Activated CD4-positive, CD25-positive, alpha-beta regulatory T cell treated with anti-CD3 and anti-CD28 coated beads, Interleukin-2, amount 50 U/mL, for 24 hours (primary cell): ENCODE measurements around the gene AGBL4.
"Not testable (repeated sequence)": the region's sequence is repeated elsewhere in the genome, so short reads cannot be mapped to it uniquely, and the experiment has no call there.

Experiments used
- ATAC-seq, 2 donors: fragments of 150-1000 bp; cut with Tn5 transposase; one replicate each; pipeline ENCODE4 v1.10.0; 2021; ENCODE audit warnings: mild to moderate bottlenecking in 1 of 2, moderate library complexity in 1 of 2

Gene AGBL4

DNA sequence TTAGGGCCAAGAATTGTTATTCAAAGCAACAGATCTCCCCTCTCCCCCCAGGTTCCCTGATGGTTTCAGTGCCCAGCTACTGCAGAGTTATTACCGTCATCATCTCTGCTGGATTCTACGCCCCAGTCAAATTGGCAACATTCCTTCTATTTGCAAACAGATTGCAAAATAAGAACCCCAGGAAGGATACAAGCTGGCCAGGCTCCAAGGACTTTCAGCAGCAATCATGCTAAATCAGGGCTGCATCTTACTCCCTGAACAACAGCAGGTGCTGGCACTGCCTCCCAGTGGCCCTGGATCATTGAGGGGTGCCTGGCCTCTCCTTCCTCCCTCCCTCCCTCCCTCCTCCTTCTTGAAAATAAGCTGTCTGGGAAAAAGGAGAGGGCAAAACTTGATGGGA, 725.5 kb downstream of the AGBL4 start:
- ATAC-seq: no peak

DNA sequence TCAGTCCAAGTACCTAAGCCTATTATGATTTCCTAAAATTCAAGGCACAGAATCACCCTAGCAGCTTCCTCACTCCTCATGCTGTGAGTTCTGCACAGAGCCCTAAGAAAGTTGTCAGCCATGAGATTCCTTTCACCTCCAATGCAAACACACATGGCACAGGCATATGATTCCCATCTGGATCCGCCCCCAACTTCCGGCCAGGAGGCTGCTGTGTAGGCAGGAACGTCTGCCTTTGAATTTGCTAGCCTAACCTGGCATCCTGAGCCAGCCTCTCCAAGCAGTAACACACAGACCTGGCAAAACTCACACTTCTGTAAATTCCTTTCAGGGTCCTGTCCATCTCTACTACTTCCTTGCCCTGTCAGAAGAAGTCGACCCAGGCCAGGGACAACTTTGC, 726.0 kb downstream of the AGBL4 start:
- ATAC-seq: no peak

GRCh38 chr1:49294539-49294938, 729.2 kb downstream of the AGBL4 start:
- no peak for ATAC-seq

GRCh38 chr1:49293016-49293415, 730.7 kb downstream of the AGBL4 start:
- ATAC-seq: no peak

- not testable (repeated sequence) for ATAC-seq
These were observed 766.3 kb downstream of the AGBL4 start for GRCh38 chr1:49257211-49258049.

- ATAC-seq: no peak
These were observed 770.8 kb downstream of the AGBL4 start for GRCh38 chr1:49252917-49253316.

- no peak for ATAC-seq
These were observed 772.6 kb downstream of the AGBL4 start for GRCh38 chr1:49251019-49251784.

- no peak for ATAC-seq
These were observed 783.0 kb downstream of the AGBL4 start for GRCh38 chr1:49240709-49241221.

GRCh38 chr1:49234988-49235387, 788.8 kb downstream of the AGBL4 start:
- ATAC-seq: no peak

- ATAC-seq: no peak
These were observed 794.2 kb downstream of the AGBL4 start for GRCh38 chr1:49229555-49229954.

DNA sequence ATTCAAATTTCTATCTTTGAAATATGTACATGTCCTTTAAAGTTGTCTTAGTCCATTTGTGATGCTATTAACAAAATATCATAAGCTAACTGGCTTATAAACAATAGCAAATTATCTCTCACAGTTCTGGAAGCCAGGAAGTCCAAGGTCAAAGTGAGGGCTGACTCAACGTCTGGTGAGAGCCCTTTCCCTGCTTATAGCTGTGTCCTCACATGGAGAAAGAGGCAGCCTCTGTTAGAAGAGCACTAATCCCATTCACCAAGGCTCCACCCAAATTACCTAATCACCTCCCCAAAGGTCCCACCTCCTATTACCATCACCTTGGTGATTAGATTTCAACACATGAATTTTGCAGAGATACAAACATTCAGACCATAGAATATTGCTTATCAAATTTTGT, 797.0 kb downstream of the AGBL4 start:
- ATAC-seq: no peak

GRCh38 chr1:49225464-49225863, 798.3 kb downstream of the AGBL4 start:
- ATAC-seq: no peak

- ATAC-seq: no peak
These were observed 810.5 kb downstream of the AGBL4 start for GRCh38 chr1:49213301-49213700.

- no peak for ATAC-seq
These were observed 815.0 kb downstream of the AGBL4 start for GRCh38 chr1:49208712-49209111.

GRCh38 chr1:49204720-49205119, 819.0 kb downstream of the AGBL4 start:
- ATAC-seq: no peak

GRCh38 chr1:49200738-49201137, 823.0 kb downstream of the AGBL4 start:
- ATAC-seq: no peak

DNA sequence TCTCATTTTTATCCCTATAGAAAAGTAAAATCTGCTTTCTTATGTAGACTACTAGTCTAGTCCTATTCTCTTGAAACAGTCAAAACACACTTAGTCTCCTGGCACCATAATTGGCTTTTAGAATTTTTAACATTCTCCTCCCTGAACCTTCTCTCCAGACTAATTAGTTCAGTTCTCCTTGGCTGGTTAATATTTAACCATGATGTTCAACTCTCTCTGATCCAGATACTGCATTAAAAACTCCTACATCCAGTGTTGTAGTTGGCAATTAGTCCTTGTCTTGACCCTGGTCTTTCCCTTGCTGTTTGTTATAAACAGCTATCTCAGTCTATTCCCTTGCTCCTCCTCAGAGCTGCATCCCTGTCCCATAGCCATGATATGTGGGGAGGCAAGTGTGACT, 824.2 kb downstream of the AGBL4 start:
- ATAC-seq: no peak

DNA sequence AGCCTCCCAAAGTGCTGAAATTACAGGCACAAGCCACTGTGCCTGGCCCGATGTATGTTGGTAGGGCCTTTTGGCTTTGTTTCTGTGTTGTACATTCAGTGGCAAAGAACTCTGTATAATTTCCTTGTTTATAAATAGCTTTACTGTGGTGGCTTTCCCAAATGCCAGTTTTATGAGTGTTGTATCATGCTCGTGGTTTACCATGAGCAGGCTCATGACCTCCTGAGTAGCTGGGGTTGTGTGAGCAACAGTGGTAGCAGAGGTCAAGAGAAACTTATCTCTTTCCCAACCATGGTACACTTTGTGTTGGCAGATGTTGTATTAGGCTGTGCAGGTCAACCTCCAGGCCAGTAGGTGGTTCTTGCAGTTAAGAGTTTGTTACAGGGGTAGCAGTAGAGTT, 826.7 kb downstream of the AGBL4 start:
- no peak for ATAC-seq

DNA sequence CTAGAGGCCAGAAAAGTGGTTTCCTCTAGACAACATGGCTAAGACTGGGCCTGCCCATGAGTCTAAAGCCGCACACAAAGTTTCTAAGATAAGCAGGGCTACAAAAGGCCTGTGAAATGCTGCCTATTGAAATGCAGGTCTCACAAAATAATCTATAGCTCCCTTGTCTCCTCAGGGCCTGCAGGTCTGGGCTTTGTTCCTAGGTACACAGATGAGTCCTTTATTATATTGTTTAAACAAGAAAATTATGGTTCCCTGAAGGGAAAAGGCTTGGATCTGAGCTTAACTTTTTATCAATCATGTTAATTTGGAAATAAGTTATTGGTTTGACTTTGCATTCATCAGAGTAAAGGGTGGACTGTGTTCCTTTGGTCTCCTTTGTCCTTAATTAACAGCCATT, 833.6 kb downstream of the AGBL4 start:
- no peak for ATAC-seq

DNA sequence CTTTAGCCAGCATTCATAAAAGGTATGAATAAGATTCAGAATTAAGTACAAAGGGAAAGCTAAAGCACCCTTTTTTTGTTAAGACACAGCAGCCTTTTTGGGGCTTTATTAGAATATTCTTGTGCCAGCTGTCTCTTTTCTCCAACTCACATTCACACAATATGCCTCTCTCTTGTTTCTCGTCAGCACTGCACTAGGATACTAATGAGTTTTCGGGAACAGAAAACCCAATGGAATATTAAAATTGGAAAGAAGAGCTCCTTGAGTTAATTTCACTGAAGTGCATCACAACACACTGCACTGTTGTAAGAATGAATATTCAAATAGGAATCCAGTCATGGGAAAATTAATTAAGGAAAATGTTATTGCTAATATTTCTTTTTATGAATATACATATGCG, 836.7 kb downstream of the AGBL4 start:
- no peak for ATAC-seq

GRCh38 chr1:49185450-49185980, 838.2 kb downstream of the AGBL4 start:
- no peak for ATAC-seq

DNA sequence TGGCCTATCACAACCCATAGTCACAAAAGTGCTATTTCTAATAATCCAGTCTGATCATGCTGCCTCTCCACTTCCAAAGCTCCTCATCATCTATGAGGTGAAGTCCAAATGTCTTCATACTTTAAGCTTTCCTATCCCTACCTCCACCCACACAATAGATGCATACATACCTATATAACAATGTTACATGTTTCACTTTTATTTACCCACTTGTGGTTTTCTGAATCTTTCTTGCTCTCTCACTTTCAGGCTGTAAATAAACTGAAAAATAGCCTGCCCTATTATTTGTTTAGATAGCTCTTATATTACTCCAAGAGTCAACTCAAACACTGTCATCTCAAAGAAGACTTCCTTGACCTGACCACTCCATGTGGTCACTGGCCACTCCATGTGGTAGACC, 840.3 kb downstream of the AGBL4 start:
- ATAC-seq: no peak

DNA sequence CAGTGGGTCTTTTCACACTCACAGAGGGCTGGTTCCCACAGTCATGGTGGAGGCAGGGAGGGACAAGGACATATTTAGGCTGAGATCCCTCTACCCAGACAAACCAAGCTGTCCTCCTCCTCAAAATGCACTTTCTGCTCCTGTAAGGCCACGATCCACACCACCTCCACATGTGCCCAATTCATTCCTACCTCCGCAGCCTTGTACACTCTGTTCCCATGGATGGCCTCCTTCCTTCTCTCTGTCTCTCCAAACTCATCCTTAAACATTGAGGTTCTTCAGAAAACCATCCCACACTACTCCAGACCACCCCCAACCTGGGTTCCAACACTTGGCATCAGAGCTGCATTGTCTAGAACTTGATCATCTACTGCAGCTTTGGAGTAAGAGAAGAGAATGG, 842.7 kb downstream of the AGBL4 start:
- no peak for ATAC-seq
